Activated effector memory CD4-positive, alpha-beta T cell treated with Interleukin-2 at 50 U/mL for 16 hours (primary cell): ENCODE measurements around the gene TUBGCP6.
"Not testable (repeated sequence)": the region's sequence is repeated elsewhere in the genome, so short reads cannot be mapped to it uniquely, and the experiment has no call there.

Experiments
- DNase-seq: peaks from one replicate; pipeline ENCODE4 v3.0.0-alpha.2; 2020

The TUBGCP6 gene

GRCh38 chr22:50278461-50278860 lies 33.6 kb upstream of the TUBGCP6 start:
- DNase-seq: no peak

- DNase-seq: no peak
Measured at GRCh38 chr22:50277761-50278160, 32.9 kb upstream of the TUBGCP6 start.

GRCh38 chr22:50276143-50276542 lies 31.3 kb upstream of the TUBGCP6 start:
- no peak for DNase-seq

GRCh38 chr22:50275181-50276055 lies 30.6 kb upstream of the TUBGCP6 start:
- no peak for DNase-seq

GRCh38 chr22:50274771-50275170 lies 29.9 kb upstream of the TUBGCP6 start:
- no peak for DNase-seq

GRCh38 chr22:50274311-50274710 lies 29.5 kb upstream of the TUBGCP6 start:
- no peak for DNase-seq

- not testable (repeated sequence) for DNase-seq
Measured at GRCh38 chr22:50273781-50274180, 29.0 kb upstream of the TUBGCP6 start.

GRCh38 chr22:50273352-50273751 lies 28.5 kb upstream of the TUBGCP6 start:
- DNase-seq: not testable (repeated sequence)

GRCh38 chr22:50272044-50272802 lies 27.4 kb upstream of the TUBGCP6 start:
- DNase-seq: no peak

GRCh38 chr22:50271519-50271970 lies 26.7 kb upstream of the TUBGCP6 start:
- peak; percentile 41 for DNase-seq

- peak; percentile 60 for DNase-seq
Measured at GRCh38 chr22:50270666-50271394, 26.0 kb upstream of the TUBGCP6 start.

- DNase-seq: peak; percentile 68
Measured at GRCh38 chr22:50269970-50270665, 25.3 kb upstream of the TUBGCP6 start, which contains the start of gene MAPK11. Gene MAPK11 (minus strand): TSS chr22:50270380. CDS start chr22:50270292, 88 bp downstream.

GRCh38 chr22:50269573-50269969 lies 24.7 kb upstream of the TUBGCP6 start:
- no peak for DNase-seq

- DNase-seq: no peak
Measured at GRCh38 chr22:50268655-50269113, 23.9 kb upstream of the TUBGCP6 start.

- peak; percentile 27 for DNase-seq
Measured at GRCh38 chr22:50267591-50268390, 23.0 kb upstream of the TUBGCP6 start.

GRCh38 chr22:50266994-50267393 lies 22.2 kb upstream of the TUBGCP6 start:
- no peak for DNase-seq

- DNase-seq: no peak
Measured at GRCh38 chr22:50264946-50265669, 20.3 kb upstream of the TUBGCP6 start.

- DNase-seq: no peak
Measured at GRCh38 chr22:50264104-50264745, 19.4 kb upstream of the TUBGCP6 start.

- DNase-seq: no peak
Measured at GRCh38 chr22:50262973-50263617, 18.3 kb upstream of the TUBGCP6 start.

GRCh38 chr22:50262460-50262911 lies 17.7 kb upstream of the TUBGCP6 start:
- DNase-seq: no peak
